K562 (cell line): Measurements from ENCODE around the gene PCBD1. TPM values are rescaled to one million over a fixed set of nuclear protein-coding genes. Genes with fewer than 3 reads are reported as not detected.

Experiments
- CBFB ChIP-seq: sonication (generic); formaldehyde crosslinking; IDR thresholded peaks from 2 replicates; pipeline ENCODE4 v1.4.0; 2020; ENCODE audit warnings: mild to moderate bottlenecking, missing genetic modification reagents
- CHD7 ChIP-seq: fragments of 200-600 bp; sonication (generic); IDR thresholded peaks from one replicate; pipeline ENCODE4 v1.6.1; 2012; ENCODE audit warnings: mild to moderate bottlenecking, low read depth, low read length, inconsistent platforms
- CREB3L1 ChIP-seq: fragments of 450-650 bp; IDR thresholded peaks from 2 replicates; pipeline ENCODE4 v1.6.1; 2014; ENCODE audit warnings: low read depth, mild to moderate bottlenecking, moderate library complexity, borderline replicate concordance
- ELF4 ChIP-seq: fragments of 450-650 bp; formaldehyde crosslinking; IDR thresholded peaks from 2 replicates; pipeline ENCODE4 v1.4.0; 2022; ENCODE audit warnings: missing genetic modification characterization
- NR1H2 ChIP-seq: sonication (generic); formaldehyde crosslinking; IDR thresholded peaks from 2 replicates; pipeline ENCODE4 v1.4.0; 2020; ENCODE audit warnings: mild to moderate bottlenecking, missing genetic modification reagents
- PTRF ChIP-seq: fragments of 450-650 bp; IDR thresholded peaks from 2 replicates; pipeline ENCODE4 v1.6.1; 2016; ENCODE audit warnings: mild to moderate bottlenecking, missing genetic modification characterization, missing compliant biosample characterization
- TBL1XR1 ChIP-seq, 2 experiments: IDR thresholded peaks; 2 replicates each; pipeline ENCODE4 v1.6.1; 2012; ENCODE audit warnings: improper control_type of control experiment in 2 of 2, low read length in 2 of 2, mild to moderate bottlenecking in 1 of 2
- ZFPM2 ChIP-seq: fragments of 250-450 bp; sonication (Bioruptor Pico); IDR thresholded peaks from 2 replicates; pipeline ENCODE4 v1.5.1; 2022; ENCODE audit warnings: mild to moderate bottlenecking
- ZNF224 ChIP-seq: sonication (generic); formaldehyde crosslinking; IDR thresholded peaks from 2 replicates; pipeline ENCODE4 v1.8.0; 2022; ENCODE audit warnings: mild to moderate bottlenecking, missing genetic modification reagents
- ZNF24 ChIP-seq: fragments of 450-650 bp; IDR thresholded peaks from 2 replicates; pipeline ENCODE4 v1.6.1; 2016
- ZNF707 ChIP-seq: fragments of 250-450 bp; sonication (Bioruptor Pico); conservative IDR thresholded peaks from 2 replicates; pipeline ENCODE4 v1.8.0; 2022; ENCODE audit warnings: inconsistent platforms, mild to moderate bottlenecking, moderate library complexity
- polyA plus RNA-seq, 8 experiments: library from polyadenylated mRNA; depleted of rRNA in 4 of 8; stranded (reverse) in 5 of 8; unstranded in 3 of 8; fragments of >200 nt; fragmentation: Nextera tagmentation in 2 of 8; fragmentation: Illumina TruSeq in 1 of 8; extraction: Ambion mirVana in 2 of 8; extraction: Trizol in 1 of 8; gene quantifications; 2 replicates each; pipeline versions ENCODE4 v1.2.1 to v1.2.3, GENCODE V29; 2011 to 2014; ENCODE audit warnings: inconsistent platforms in 1 of 8, missing spikeins in 1 of 8
- total RNA-seq, 7 experiments: library from RNA; depleted of rRNA in 6 of 7; stranded (reverse); fragments of >200 nt in 6 of 7; fragmentation: Illumina TruSeq in 2 of 7; extraction: Trizol in 2 of 7; gene quantifications; 2 replicates each; pipeline versions ENCODE4 v1.2.1 to v1.2.3, GENCODE V29; 2011 to 2021; ENCODE audit warnings: low replicate concordance in 1 of 7

Gene PCBD1
- total and polyA plus RNA-seq, 9 of the 15 experiments (the other 6 are each of a cell fraction or from before 2014, with no cell fraction given): 14.6 to 109 (median 57.0) TPM

- TF ChIP-seq PTRF (tag): no peak
- 0 out of 2 replicates have a peak, but pooled peaks have one; percentile 51 for TF ChIP-seq CBFB (CRISPR knock-in tag)
- no peak for TF ChIP-seq ZNF224 (CRISPR knock-in tag)
- no peak for TF ChIP-seq CHD7
- TF ChIP-seq NR1H2 (CRISPR knock-in tag): no peak; the same call in 1 of the 2 replicates
- no peak for TF ChIP-seq ZFPM2 (CRISPR knock-in tag)
- TF ChIP-seq ZNF707 (CRISPR knock-in tag): no peak
- no peak for TF ChIP-seq ZNF24
- no peak; the same call in 1 of the 2 replicates for TF ChIP-seq CREB3L1
- TF ChIP-seq ELF4 (CRISPR knock-in tag): peak; percentile 48; the same call in 1 of the 2 replicates
- TF ChIP-seq TBL1XR1 (IDR thresholded peaks at IDR 0.05; ENCODE audit: low read length in 2 of 2): no peak
Measured at GRCh38 chr10:70887804-70888800, at the start of gene PCBD1 (continued).
